GM18868 (cell line): ENCODE results near the gene KCNK4.

ENCODE experiments used
- ATAC-seq: cut with Tn5 transposase; IDR thresholded peaks from one replicate; pipeline ENCODE4 v1.9.1; 2021; ENCODE audit warnings: mild to moderate bottlenecking, moderate library complexity; ENCODE audit not compliant: unreplicated experiment

The KCNK4 gene

GRCh38 chr11:64268025-64268892 lies 22.8 kb upstream of the KCNK4 start:
- ATAC-seq = no peak

GRCh38 chr11:64268893-64269539 lies 22.1 kb upstream of the KCNK4 start:
- ATAC-seq = peak; percentile 10

GRCh38 chr11:64269540-64270220 lies 21.4 kb upstream of the KCNK4 start:
- ATAC-seq = peak; percentile 70

GRCh38 chr11:64275031-64275800 lies 15.9 kb upstream of the KCNK4 start:
- ATAC-seq = no peak

- no peak for ATAC-seq
Measured at GRCh38 chr11:64275841-64276240, 15.3 kb upstream of the KCNK4 start.

- ATAC-seq = no peak
Measured at GRCh38 chr11:64276653-64277431, 14.3 kb upstream of the KCNK4 start.

- ATAC-seq = no peak
Measured at GRCh38 chr11:64278576-64279190, 12.4 kb upstream of the KCNK4 start.

GRCh38 chr11:64281957-64282770 lies 8.9 kb upstream of the KCNK4 start:
- ATAC-seq = no peak

- ATAC-seq = no peak
Measured at GRCh38 chr11:64283092-64283491, 8.0 kb upstream of the KCNK4 start.

GRCh38 chr11:64284048-64284961 lies 6.8 kb upstream of the KCNK4 start, which contains the start of gene BAD:
BAD (minus strand) TSS chr11:64284665; CDS start chr11:64284368, 297 bp downstream.
- ATAC-seq = peak; percentile 79

GRCh38 chr11:64284962-64285884 lies 5.9 kb upstream of the KCNK4 start, which contains the start of gene GPR137:
GPR137 (plus strand) TSS chr11:64285848; CDS start chr11:64286525, 677 bp downstream.
- ATAC-seq = peak; percentile 57

GRCh38 chr11:64285885-64286800 lies 5.0 kb upstream of the KCNK4 start:
- ATAC-seq = no peak

- ATAC-seq = no peak
Measured at GRCh38 chr11:64286801-64287159, 4.3 kb upstream of the KCNK4 start.

- ATAC-seq = no peak
Measured at GRCh38 chr11:64287676-64288352, 3.3 kb upstream of the KCNK4 start.

GRCh38 chr11:64288353-64288750 lies 2.8 kb upstream of the KCNK4 start:
- ATAC-seq = no peak
